ENCODE results near the gene CRTAC1. TPM values are rescaled to one million over a fixed set of nuclear protein-coding genes. Genes with fewer than 3 reads are reported as not detected.

Gene CRTAC1
- polyA plus RNA-seq, 2 of the 4 experiments (the other 2 are of a cell fraction): 0.32 to 0.39 TPM

- DNase-seq (ENCODE audit: low read depth in 1 of 2, low spot score in 1 of 2) (no peak), ATAC-seq (no peak), FAIRE-seq (no peak)
- ChIA-PET POLR2A (no interaction called here), CTCF (no interaction called here)
- Histone ChIP-seq H3K4me2 (no peak overlapping the region), H3K9me3 (no peaks in the 10 kb centered on the region), H3K27ac (no peak overlapping the region), H3K4me3 (no peak overlapping the region), H3K4me1 (no peaks in the 10 kb centered on the region)
- no peak for TF ChIP-seq CTCF (IDR thresholded peaks at IDR 0.05)
- TF ChIP-seq ZNF302 (CRISPR knock-in tag; IDR thresholded peaks at IDR 0.05): no peak
- no peak for TF ChIP-seq CBX2 (IDR thresholded peaks at IDR 0.05; ENCODE audit: borderline replicate concordance, low read depth)
- no peak for TF ChIP-seq NFE2L2 (conservative IDR thresholded peaks at IDR 0.05; ENCODE audit: low read length)
- no peak for TF ChIP-seq JUN (IDR thresholded peaks at IDR 0.05)
Measured at GRCh38 chr10:97981816-97982215, 48.6 kb downstream of the CRTAC1 start.

GRCh38 chr10:97977673-97978072 lies 52.7 kb downstream of the CRTAC1 start:
- Histone ChIP-seq H3K9me3 (no peaks in the 10 kb centered on the region), H3K4me1 (no peaks in the 10 kb centered on the region), H3K4me2 (no peak overlapping the region), H3K27ac (no peak overlapping the region), H3K4me3 (no peak overlapping the region)
- no peak for TF ChIP-seq BCL3 (IDR thresholded peaks at IDR 0.05)
- POLR2A ChIA-PET: no interaction called here
- CTCF ChIA-PET: interaction anchor here (1.4 kb wide), 2 partner anchors 42 to 68 kb away, joined by 3 read pairs; no protein-coding TSS in a partner anchor
- no peak for FAIRE-seq
- ATAC-seq: no peak
- WGBS (ENCODE audit: missing lambda C conversion rate): 29% methylated on average over 3 of the region's 3 CpGs
- DNase-seq (ENCODE audit: low read depth in 1 of 2, low spot score in 1 of 2): no peak

- peaks cover 6% of the 10 kb centered on the region; the same call in 1 of the 3 replicates for H3K9me3 ChIP-seq
- no peak for TF ChIP-seq CEBPB (IDR thresholded peaks at IDR 0.05)
- TF ChIP-seq NFE2L2 (conservative IDR thresholded peaks at IDR 0.05; ENCODE audit: low read length): no peak
- TF ChIP-seq JUNB (IDR thresholded peaks at IDR 0.05): no peak
- TF ChIP-seq TFCP2L1 (CRISPR knock-in tag; IDR thresholded peaks at IDR 0.05): no peak
- TF ChIP-seq CBX8 (IDR thresholded peaks at IDR 0.05): no peak
- no peak for TF ChIP-seq EHF (CRISPR knock-in tag; IDR thresholded peaks at IDR 0.05)
- no peak for TF ChIP-seq MAZ (IDR thresholded peaks at IDR 0.05; ENCODE audit: borderline replicate concordance, low read depth, low read length)
- TF ChIP-seq ZC3H11A (IDR thresholded peaks at IDR 0.05): no peak
- no peak overlapping the region for H3K27ac ChIP-seq
- FAIRE-seq (no peak), ATAC-seq (no peak), DNase-seq (ENCODE audit: low read depth in 1 of 2, low spot score in 1 of 2) (no peak)
- no peak overlapping the region for H3K4me2 ChIP-seq
- POLR2A ChIA-PET: no interaction called here
- H3K4me1 ChIP-seq: no peaks in the 10 kb centered on the region
- WGBS (ENCODE audit: missing lambda C conversion rate): 25% methylated on average over 9 of the region's 12 CpGs
- no peak overlapping the region for H3K4me3 ChIP-seq
- CTCF ChIA-PET: interaction anchor here (1.0 to 1.6 kb wide), 2 partner anchors 33 to 66 kb away, joined by 4 to 5 read pairs; no protein-coding TSS in a partner anchor
Measured at GRCh38 chr10:97975598-97975997, 54.8 kb downstream of the CRTAC1 start.

- ChIA-PET POLR2A (no interaction called here), CTCF (no interaction called here)
- FAIRE-seq: no peak
- Histone ChIP-seq H3K9me3 (peaks cover 6% of the 10 kb centered on the region; the same call in 1 of the 3 replicates), H3K4me1 (no peaks in the 10 kb centered on the region), H3K27ac (no peak overlapping the region), H3K4me3 (no peak overlapping the region), H3K4me2 (no peak overlapping the region)
- TF ChIP-seq CBX8 (IDR thresholded peaks at IDR 0.05): no peak
- TF ChIP-seq HES2 (IDR thresholded peaks at IDR 0.05): no peak
- ATAC-seq: no peak
- no peak for DNase-seq (ENCODE audit: low read depth in 1 of 2, low spot score in 1 of 2)
- whole genome bisulfite sequencing (ENCODE audit: missing lambda C conversion rate): 56% methylated on average over 51 of the region's 57 CpGs
Measured at GRCh38 chr10:97974526-97975525, 55.6 kb downstream of the CRTAC1 start.

Measured in A549 (cell line).